Psoas muscle (tissue), 8 donors: ENCODE data around the gene LAIR2. TPM values are rescaled to one million over a fixed set of nuclear protein-coding genes. Genes with fewer than 3 reads are reported as not detected.
A peak's percentile ranks its signal among the peaks of the same experiment; 100 is the strongest.

Experiments
- ATAC-seq, 4 donors: fragments of 200-7000 bp; cut with Tn5 transposase; one replicate each; pipeline ENCODE4 v1.9.1; 2020; ENCODE audit warnings: moderate library complexity in 3 of 4, mild to moderate bottlenecking in 2 of 4
- DNase-seq, 2 donors: peaks; one replicate each; pipeline ENCODE4 v3.0.0-alpha.2; 2020
- H3K27ac ChIP-seq: fragments of 200-600 bp; one replicate; pipeline ENCODE4 v1.8.0; 2022
- H3K27me3 ChIP-seq, 3 donors: fragments of 200-600 bp in 1 of 3; one replicate each; pipeline versions ENCODE4 v1.6.1 to v1.8.0; 2013 to 2022; ENCODE audit warnings: low read length in 2 of 3, mild to moderate bottlenecking in 2 of 3, moderate library complexity in 1 of 3; ENCODE audit not compliant: insufficient read depth in 3 of 3
- H3K36me3 ChIP-seq, 2 donors: fragments of 200-600 bp in 1 of 2; one replicate each; pipeline versions ENCODE4 v1.6.1 to v1.8.0; 2013 to 2022; ENCODE audit warnings: low read depth in 1 of 2, mild to moderate bottlenecking in 1 of 2, moderate library complexity in 1 of 2; ENCODE audit not compliant: insufficient read depth in 1 of 2
- H3K4me1 ChIP-seq: fragments of 200-600 bp; one replicate; pipeline ENCODE4 v1.8.0; 2022
- H3K4me3 ChIP-seq: fragments of 200-600 bp; one replicate; pipeline ENCODE4 v1.8.0; 2022; ENCODE audit warnings: mild to moderate bottlenecking
- H3K9me3 ChIP-seq: fragments of 200-600 bp; one replicate; pipeline ENCODE4 v1.8.0; 2022
- WGBS, 3 donors: extraction: QIAGEN DNeasy Blood & Tissue Kit; methylation state at CpG; one replicate each; pipeline versions ENCODE4 v1.1.6 to v1.1.7; 2013; 5-methylcytosine and 5-hydroxymethylcytosine counted together
- intact Hi-C, 2 donors: fragments of 100-400 bp; cut with DNase I; formaldehyde crosslinking; loops; one replicate each; pipeline versions ENCODE4 v1.11.0 to v1.14.2; 2022
- polyA plus RNA-seq, 3 donors: library from polyadenylated mRNA; stranded (reverse); fragments of 200-250 nt; gene quantifications; one replicate each; pipeline ENCODE4 v1.2.3, GENCODE V29; 2013
- total RNA-seq, 4 donors: library from RNA; stranded (reverse); fragmentation: NEBNext Ultra II Directional in 2 of 4; extraction: Animal tissue kit (Norgen Biotek cat#: 25700) in 2 of 4; gene quantifications; one replicate each; pipeline versions ENCODE4 v1.2.1 to v1.2.4, GENCODE V29; 2021 to 2023
- TF ChIP-seq, protein P1 (sequence below): fragments of 200-600 bp; IDR thresholded peaks from one replicate; pipeline ENCODE4 v1.8.0; 2022; ENCODE audit warnings: antibody characterized with exemption
- donor health status: healthy with polysubstance abuse.
- donor health status: DM: no; HTN: no; CAD: no; lungs with moderate emphysema.
- donor health status: Bipolar disorder and iron deficiency.
- donor health status: healthy.
- donor health status: DM: yes; HTN: yes; CAD: no.
- donor health status: DM: no; HTN: no; CAD: no.
- donor health status: DM: no; HTN: no; CAD: no.
- donor health status: DM: yes; HTN: yes; CAD: no.

Gene LAIR2
- total and polyA plus RNA-seq, 7 donors = not detected

DNA sequence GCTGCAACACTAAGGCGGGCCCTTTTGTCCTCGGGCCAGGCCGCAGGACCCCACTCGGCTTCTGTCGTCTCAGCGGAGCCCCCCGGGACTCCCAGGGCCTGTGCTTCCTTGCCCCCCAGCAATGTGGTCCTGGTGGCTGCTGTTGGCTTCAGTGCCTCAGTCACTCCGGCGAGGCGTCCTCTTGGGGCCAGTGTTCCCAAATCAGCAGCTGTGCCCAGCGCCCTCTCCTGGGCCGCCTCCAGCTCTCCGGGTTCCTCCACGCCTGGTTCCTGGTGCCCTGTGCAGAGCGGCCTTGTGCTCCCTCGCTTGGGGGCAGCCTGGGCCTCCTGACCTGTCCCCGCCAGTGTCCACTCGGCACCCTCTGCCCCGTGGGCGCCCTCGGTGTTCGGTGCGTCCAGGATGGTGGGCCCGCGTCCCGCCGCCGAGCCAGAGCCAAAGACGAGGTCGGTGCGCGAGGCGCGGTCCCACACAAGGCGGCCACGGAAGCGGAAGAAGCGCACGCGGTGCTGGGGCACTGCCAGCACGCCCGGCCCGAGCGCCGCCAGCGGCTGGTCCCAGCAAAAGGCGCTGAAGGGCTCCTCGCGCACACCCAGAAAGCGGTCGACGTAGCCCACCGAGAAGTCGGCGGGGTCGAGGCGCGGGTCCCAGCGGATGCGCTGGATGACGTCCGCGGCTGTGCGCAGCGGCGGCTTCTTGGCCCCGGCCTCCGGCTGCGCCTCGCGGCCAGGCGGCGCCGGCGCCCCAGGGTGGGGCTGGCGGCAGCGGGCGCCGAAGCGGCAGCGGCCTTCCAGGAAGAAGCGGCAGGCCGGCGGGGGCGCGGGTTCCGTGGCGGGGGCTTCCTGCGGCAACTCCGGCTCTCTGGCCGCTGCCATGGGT is 39.7 kb upstream of the LAIR2 start:
- Histone ChIP-seq H3K27ac (peak overlapping the region; percentile 91), H3K9me3 (no peaks in the 10 kb centered on the region), H3K4me1 (peaks cover 9% of the 10 kb centered on the region), H3K36me3 (peaks cover 4 to 44% of the 10 kb centered on the region in 2 donors), H3K27me3 (peaks cover 0 to 2% (median 0%) of the 10 kb centered on the region in 3 donors), H3K4me3 (peak overlapping the region; percentile 78)
- peak; percentile 17 to 35 (median 24) for ATAC-seq
- TF ChIP-seq, protein P1, sequence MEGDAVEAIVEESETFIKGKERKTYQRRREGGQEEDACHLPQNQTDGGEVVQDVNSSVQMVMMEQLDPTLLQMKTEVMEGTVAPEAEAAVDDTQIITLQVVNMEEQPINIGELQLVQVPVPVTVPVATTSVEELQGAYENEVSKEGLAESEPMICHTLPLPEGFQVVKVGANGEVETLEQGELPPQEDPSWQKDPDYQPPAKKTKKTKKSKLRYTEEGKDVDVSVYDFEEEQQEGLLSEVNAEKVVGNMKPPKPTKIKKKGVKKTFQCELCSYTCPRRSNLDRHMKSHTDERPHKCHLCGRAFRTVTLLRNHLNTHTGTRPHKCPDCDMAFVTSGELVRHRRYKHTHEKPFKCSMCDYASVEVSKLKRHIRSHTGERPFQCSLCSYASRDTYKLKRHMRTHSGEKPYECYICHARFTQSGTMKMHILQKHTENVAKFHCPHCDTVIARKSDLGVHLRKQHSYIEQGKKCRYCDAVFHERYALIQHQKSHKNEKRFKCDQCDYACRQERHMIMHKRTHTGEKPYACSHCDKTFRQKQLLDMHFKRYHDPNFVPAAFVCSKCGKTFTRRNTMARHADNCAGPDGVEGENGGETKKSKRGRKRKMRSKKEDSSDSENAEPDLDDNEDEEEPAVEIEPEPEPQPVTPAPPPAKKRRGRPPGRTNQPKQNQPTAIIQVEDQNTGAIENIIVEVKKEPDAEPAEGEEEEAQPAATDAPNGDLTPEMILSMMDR = no peak
- 4 to 5% (median 5%) methylated on average over 59 to 91 of the region's 91 CpGs for WGBS, 3 donors
- DNase-seq = peak; percentile 82
- intact Hi-C loops = loop anchor here in 1 of 2 donors (1.0 to 10.0 kb wide), 2 partner anchors 14 to 478 kb away; partner anchors contain the start of gene LENG8

DNA sequence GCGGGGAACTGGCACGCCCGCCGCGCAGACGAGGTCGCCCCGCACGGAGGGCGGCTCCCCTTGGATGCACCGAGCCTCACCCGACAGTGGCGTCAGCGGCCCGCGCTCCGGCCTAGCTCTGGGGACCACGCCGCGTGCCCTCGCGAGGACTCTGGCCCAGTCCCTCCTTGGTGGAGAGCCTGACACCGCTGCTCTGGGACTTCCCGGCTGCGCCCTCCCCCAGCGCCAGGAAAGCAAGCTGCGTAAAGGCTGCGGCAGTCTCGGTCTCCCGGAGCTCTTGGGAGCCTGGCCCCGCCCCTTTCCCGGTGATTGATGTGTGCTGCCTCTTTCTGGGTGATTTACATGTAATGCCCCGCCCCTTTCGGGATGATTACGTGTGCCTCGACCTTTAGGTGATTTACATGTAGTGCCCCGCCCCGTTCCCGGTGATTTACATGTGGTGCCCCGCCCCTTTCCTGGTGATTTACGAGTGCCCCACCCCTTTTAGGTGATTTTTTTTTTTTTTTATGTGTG is 39.0 kb upstream of the LAIR2 start, which contains the start of gene LENG9:
Gene LENG9 (minus strand): TSS at position 248 of the 513 bp plus-strand sequence. CDS start 252 bp downstream, outside the sequence.
- TF ChIP-seq, protein P1 = no peak
- intact Hi-C loops = loop anchor here in 1 of 2 donors (1.0 to 10.0 kb wide), 2 partner anchors 14 to 479 kb away; partner anchors contain the start of gene LENG8
- ATAC-seq = peak; percentile 79 to 84 (median 81)
- Histone ChIP-seq H3K4me1 (peaks cover 9% of the 10 kb centered on the region), H3K27me3 (peaks cover 0 to 2% (median 0%) of the 10 kb centered on the region in 3 donors), H3K9me3 (no peaks in the 10 kb centered on the region), H3K36me3 (peaks cover 0 to 37% of the 10 kb centered on the region in 2 donors), H3K4me3 (peak within 1 kb of the TSS; percentile 78), H3K27ac (peak within 1 kb of the TSS; percentile 91)
- peak; percentile 98 for DNase-seq
- 0 to 1% (median 1%) methylated on average over 40 to 41 of the region's 41 CpGs for WGBS, 3 donors

DNA sequence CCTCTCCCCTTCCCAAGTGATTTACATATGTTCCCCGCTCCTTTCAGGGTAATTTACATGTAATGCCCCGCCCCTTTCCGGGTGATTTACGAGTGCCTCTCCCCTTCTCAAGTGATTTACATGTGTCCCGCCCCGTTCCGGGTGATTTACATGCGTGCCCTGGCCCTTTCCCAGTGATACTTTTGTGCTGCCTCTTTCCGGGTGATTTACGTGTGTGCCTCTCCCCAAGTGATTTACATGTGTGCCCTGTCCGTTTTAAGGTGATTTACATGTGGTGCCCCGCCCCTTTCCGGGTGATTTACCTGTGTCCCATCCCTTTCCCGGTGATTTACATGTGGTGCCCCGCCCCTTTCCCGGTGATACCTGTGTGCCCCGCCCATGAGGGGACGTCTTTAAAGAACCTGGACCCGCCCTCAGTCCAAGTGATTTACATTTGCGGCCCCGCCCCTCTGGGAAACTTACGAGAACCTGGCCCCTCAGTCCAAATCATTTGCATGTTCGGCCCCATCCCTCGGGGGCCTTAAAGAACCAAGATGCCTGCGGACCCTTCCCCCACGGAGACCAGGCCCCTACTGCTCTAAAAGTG is 38.5 kb upstream of the LAIR2 start:
- peak; percentile 50 to 67 (median 61) for ATAC-seq
- intact Hi-C loops = loop anchor here in 1 of 2 donors (10.0 kb wide), 1 partner anchor 479 kb away; no protein-coding TSS in a partner anchor

More for the DNA sequence above, 38.5 kb upstream of the LAIR2 start:
- H3K9me3 ChIP-seq = no peaks in the 10 kb centered on the region
- H3K4me1 ChIP-seq = peaks cover 9% of the 10 kb centered on the region
- peaks cover 0 to 6% (median 0%) of the 10 kb centered on the region in 3 donors for H3K27me3 ChIP-seq
- peak overlapping the region; percentile 91 for H3K27ac ChIP-seq
- H3K4me3 ChIP-seq = peak overlapping the region; percentile 78
- H3K36me3 ChIP-seq = peaks cover 0 to 32% of the 10 kb centered on the region in 2 donors
- WGBS, 3 donors = 1 to 2% (median 1%) methylated on average over 26 of the region's 26 CpGs
- TF ChIP-seq, protein P1 = no peak
- peak; percentile 82 to 86 for DNase-seq
